Prostate gland (tissue), 2 donors: Measurements from ENCODE around the gene C1orf115.

Source experiments
- POLR2AphosphoS5 ChIP-seq: sonication (generic); formaldehyde crosslinking; IDR thresholded peaks from one replicate; pipeline ENCODE4 v1.6.1; 2017; ENCODE audit warnings: antibody characterized with exemption
- TF ChIP-seq, protein P1 (sequence below), 4 experiments: fragments of 200-600 bp in 2 of 4; fragments of 450-650 bp in 2 of 4; sonication (generic) in 2 of 4; IDR thresholded peaks; 1 replicate in 3 of 4; 2 replicates in 1 of 4; pipeline ENCODE4 v1.5.1; 2016 to 2019; ENCODE audit warnings: antibody characterized with exemption in 4 of 4, mild to moderate bottlenecking in 2 of 4, moderate library complexity in 2 of 4

DNA sequence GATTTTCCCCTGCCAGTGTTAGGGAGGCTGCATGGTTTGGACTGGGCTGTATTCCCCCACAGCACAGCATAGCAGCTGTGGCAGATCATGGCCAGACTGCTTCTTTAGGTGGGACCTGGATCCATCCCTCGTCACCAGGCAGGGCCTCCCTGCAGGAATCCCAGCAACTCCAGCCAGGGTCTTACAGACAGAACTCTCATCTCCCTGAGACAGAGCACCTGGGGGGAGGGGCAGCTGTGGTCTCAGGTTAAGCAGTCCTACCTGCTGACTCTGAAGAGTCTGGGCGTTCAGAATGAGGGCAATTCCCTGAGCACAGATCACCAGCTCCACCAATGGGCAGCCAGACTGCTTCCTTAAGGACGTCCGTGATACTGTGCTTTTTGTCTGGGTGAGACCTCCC lies 47.9 kb upstream of the C1orf115 start:
- TF ChIP-seq, protein P1, sequence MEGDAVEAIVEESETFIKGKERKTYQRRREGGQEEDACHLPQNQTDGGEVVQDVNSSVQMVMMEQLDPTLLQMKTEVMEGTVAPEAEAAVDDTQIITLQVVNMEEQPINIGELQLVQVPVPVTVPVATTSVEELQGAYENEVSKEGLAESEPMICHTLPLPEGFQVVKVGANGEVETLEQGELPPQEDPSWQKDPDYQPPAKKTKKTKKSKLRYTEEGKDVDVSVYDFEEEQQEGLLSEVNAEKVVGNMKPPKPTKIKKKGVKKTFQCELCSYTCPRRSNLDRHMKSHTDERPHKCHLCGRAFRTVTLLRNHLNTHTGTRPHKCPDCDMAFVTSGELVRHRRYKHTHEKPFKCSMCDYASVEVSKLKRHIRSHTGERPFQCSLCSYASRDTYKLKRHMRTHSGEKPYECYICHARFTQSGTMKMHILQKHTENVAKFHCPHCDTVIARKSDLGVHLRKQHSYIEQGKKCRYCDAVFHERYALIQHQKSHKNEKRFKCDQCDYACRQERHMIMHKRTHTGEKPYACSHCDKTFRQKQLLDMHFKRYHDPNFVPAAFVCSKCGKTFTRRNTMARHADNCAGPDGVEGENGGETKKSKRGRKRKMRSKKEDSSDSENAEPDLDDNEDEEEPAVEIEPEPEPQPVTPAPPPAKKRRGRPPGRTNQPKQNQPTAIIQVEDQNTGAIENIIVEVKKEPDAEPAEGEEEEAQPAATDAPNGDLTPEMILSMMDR (IDR thresholded peaks at IDR 0.05) = no peak
- no peak for TF ChIP-seq POLR2AphosphoS5
